ENCODE data around the gene ACSL3. TPM values are rescaled to one million over a fixed set of nuclear protein-coding genes. Genes with fewer than 3 reads are reported as not detected.

ACSL3 gene
- total and polyA plus RNA-seq, 12 donors: 12.7 to 67.2 (median 53.0) TPM

DNA sequence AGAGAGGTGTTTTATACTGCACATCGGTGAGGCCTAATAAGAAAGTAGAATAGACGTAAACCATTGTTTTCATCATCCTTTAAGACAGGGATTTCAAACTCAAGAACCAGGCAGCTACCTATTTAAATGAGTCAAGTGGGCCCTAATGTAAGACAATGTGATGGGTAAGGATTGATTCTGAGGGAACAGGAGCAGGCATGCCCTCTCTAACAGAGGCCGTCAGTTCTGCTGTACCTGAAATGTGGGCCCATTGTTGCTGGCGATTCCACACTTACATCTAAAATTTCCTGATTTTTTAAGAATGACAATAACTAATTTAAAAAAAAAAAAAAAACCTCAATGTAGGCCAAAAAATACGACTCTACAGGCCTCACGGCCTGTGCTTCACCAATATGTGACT, 67.5 kb downstream of the ACSL3 start:
- TF ChIP-seq, protein P1, sequence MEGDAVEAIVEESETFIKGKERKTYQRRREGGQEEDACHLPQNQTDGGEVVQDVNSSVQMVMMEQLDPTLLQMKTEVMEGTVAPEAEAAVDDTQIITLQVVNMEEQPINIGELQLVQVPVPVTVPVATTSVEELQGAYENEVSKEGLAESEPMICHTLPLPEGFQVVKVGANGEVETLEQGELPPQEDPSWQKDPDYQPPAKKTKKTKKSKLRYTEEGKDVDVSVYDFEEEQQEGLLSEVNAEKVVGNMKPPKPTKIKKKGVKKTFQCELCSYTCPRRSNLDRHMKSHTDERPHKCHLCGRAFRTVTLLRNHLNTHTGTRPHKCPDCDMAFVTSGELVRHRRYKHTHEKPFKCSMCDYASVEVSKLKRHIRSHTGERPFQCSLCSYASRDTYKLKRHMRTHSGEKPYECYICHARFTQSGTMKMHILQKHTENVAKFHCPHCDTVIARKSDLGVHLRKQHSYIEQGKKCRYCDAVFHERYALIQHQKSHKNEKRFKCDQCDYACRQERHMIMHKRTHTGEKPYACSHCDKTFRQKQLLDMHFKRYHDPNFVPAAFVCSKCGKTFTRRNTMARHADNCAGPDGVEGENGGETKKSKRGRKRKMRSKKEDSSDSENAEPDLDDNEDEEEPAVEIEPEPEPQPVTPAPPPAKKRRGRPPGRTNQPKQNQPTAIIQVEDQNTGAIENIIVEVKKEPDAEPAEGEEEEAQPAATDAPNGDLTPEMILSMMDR (IDR thresholded peaks at IDR 0.05): no peak
- 95 to 96% methylated on average over 6 of the region's 6 CpGs for WGBS, 2 donors
- ATAC-seq: no peak

DNA sequence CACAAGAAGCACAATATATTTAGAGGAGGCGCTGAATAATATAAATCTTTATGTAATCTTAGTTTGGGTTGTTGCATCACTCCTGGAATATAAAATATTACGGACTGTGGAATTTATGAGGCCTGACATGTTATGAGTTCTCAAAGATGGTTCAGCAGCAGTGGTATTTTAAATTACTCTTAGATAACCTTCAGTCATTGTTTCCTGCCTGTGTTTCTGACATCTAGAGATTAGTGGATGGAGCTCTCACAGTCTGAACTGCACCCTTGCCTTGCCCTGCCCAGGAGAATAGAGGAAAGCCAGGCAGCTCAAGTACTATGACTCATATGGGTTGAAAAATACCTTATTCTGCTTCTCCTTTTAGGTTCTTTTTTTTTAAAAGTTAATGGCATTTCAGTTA, 70.0 kb downstream of the ACSL3 start:
- Histone ChIP-seq H3K27me3 (no peaks in the 10 kb centered on the region), H3K27ac (no peak overlapping the region), H3K36me3 (peaks cover 0 to 96% (median 35%) of the 10 kb centered on the region in 9 donors), H3K4me3 (no peak overlapping the region), H3K9me3 (no peaks in the 10 kb centered on the region), H3K4me1 (no peaks in the 10 kb centered on the region)
- intact Hi-C loops (cut with DNase I): no loop called here
- WGBS, 2 donors: 95% methylated on average over 2 of the region's 2 CpGs
- no peak for ATAC-seq
- DNase-seq: no peak
- TF ChIP-seq, protein P1 (IDR thresholded peaks at IDR 0.05): no peak

More for the DNA sequence above, 67.5 kb downstream of the ACSL3 start:
- DNase-seq: no peak
- intact Hi-C loops (cut with DNase I): no loop called here
- H3K4me1 ChIP-seq: no peaks in the 10 kb centered on the region
- no peak overlapping the region for H3K27ac ChIP-seq
- H3K9me3 ChIP-seq: no peaks in the 10 kb centered on the region
- no peak overlapping the region for H3K4me3 ChIP-seq
- no peaks in the 10 kb centered on the region for H3K27me3 ChIP-seq
- H3K36me3 ChIP-seq: peaks cover 0 to 96% (median 35%) of the 10 kb centered on the region in 9 donors

DNA sequence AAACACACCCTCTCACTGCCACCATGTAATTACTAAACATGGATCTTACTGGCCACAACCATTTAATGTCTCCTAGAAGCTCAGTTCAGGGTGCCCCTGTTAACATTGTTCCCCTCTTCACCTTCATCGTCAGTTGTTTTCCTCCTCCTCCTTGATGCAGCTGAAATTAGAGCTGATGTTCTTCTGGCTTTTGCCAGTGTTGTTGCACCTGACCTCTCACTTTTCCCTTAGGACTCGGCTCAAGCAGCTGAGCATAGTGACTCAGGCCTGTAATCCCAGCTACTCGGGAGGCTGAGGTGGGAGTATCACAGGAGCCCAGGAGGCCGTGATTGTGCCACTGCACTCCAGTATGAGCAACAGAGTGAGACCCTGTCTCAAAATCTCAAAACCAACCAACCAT, 70.8 kb downstream of the ACSL3 start:
- DNase-seq (no peak), ATAC-seq (no peak)
- Histone ChIP-seq H3K27me3 (no peaks in the 10 kb centered on the region), H3K36me3 (peaks cover 0 to 97% (median 39%) of the 10 kb centered on the region in 9 donors), H3K27ac (no peak overlapping the region), H3K9me3 (peaks cover 0 to 1% (median 0%) of the 10 kb centered on the region in 11 donors), H3K4me1 (no peaks in the 10 kb centered on the region), H3K4me3 (no peak overlapping the region)
- intact Hi-C loops (cut with DNase I): no loop called here
- WGBS, 2 donors: 96% methylated on average over 4 of the region's 4 CpGs
- TF ChIP-seq, protein P1 (IDR thresholded peaks at IDR 0.05): no peak

DNA sequence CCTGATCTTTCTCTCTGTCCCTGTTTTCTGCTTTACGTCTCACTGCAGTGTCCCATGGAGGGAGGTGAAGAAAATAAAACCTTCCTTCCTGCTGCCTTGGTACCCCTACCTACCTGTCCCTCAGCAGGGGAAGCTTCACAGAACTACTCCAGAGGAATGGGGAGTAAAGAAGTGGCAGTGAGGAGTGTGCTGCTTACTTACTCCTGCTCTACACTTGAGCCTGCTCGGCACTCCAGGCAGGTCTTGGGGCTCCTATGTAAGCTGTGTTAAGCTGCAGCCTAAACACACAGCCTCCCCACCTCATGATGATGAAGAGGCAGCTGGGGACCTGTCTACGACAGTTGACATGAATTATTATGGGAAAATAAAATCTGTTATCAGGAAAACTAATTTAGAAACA, 72.6 kb downstream of the ACSL3 start:
- ATAC-seq (no peak), DNase-seq (no peak)
- Histone ChIP-seq H3K27ac (no peak overlapping the region), H3K4me3 (no peak overlapping the region), H3K9me3 (peaks cover 0 to 19% (median 12%) of the 10 kb centered on the region in 11 donors), H3K4me1 (no peaks in the 10 kb centered on the region), H3K27me3 (no peaks in the 10 kb centered on the region), H3K36me3 (peaks cover 0 to 96% (median 48%) of the 10 kb centered on the region in 9 donors)
- intact Hi-C loops (cut with DNase I): no loop called here
- TF ChIP-seq, protein P1 (IDR thresholded peaks at IDR 0.05): no peak
- 90 to 93% methylated on average over 3 of the region's 3 CpGs for WGBS, 2 donors

Data from heart right ventricle (tissue), 16 donors.